ENCODE data around the gene FAM53B.

Gene FAM53B

DNA sequence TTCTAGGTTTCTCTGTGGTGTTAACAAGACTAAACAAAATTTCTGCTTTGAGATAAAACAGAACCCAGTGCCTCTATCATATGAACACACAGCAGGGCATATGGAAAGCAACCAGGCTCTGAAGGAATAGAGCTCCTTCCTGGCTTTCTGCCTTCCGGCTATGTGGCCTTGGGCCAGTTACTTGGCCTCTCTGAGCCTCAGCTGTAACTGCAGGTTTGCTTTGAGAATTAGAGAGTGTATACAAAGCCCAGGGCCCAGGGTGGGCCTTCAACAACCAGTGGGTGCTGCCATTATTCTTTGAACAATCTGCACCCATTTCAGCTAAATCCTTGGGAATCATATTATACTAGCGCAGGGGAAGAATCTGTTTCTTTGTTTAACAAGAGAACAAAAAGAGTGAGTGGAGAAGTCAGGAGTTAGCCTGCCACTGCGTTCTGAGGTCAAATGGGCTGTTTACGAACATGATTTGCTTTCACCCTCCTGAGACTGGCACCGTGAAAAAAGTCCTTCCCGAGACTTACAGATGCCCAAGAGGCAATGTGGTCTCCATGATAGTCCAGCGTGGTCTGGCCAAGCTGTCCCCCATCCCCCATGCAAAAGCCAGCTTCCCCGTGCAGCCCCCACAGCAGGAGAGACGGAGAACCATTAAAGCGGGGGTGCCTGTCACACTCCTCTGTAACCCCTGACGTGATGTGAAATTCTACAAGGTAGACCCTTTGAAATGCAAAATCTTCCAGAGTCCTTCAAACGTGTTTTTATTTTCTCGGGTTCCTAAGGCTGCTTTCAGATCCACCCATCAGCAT is 4.9 kb downstream of the FAM53B start:
- Histone ChIP-seq H3K36me3 (ENCODE audit: insufficient read depth, low read length) (no peaks in the 10 kb centered on the region), H3K9me3 (ENCODE audit: low read length) (no peaks in the 10 kb centered on the region), H3K27me3 (ENCODE audit: insufficient read depth, low read length) (no peaks in the 10 kb centered on the region), H3K4me3 (ENCODE audit: low read length) (no peak overlapping the region), H2AFZ (ENCODE audit: low read depth, low read length) (no peak overlapping the region), H3K4me1 (ENCODE audit: insufficient read depth, low read length) (peaks cover 58% of the 10 kb centered on the region)

DNA sequence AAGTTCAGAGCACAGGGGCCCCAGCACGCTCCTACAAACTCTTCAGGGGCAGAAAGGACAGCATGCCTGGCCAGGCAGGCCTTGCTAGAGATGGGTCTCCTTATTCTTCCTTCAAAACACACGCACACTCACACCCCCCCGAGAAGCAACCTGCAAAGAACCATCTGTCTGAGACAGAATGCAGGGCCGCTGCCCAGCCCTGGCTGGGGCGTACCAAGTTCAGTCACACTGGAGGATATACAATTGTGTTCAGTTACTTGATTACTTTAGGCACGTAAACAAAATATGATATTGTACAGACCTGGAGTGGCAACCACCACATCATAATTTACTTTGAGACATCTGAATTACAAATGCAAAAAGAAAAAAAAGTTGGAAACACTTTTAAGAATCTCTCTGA is 5.7 kb downstream of the FAM53B start:
- Histone ChIP-seq H3K4me1 (ENCODE audit: insufficient read depth, low read length) (peaks cover 58% of the 10 kb centered on the region), H3K4me3 (ENCODE audit: low read length) (no peak overlapping the region), H3K9me3 (ENCODE audit: low read length) (no peaks in the 10 kb centered on the region), H3K36me3 (ENCODE audit: insufficient read depth, low read length) (no peaks in the 10 kb centered on the region), H3K27me3 (ENCODE audit: insufficient read depth, low read length) (no peaks in the 10 kb centered on the region), H2AFZ (ENCODE audit: low read depth, low read length) (no peak overlapping the region)

DNA sequence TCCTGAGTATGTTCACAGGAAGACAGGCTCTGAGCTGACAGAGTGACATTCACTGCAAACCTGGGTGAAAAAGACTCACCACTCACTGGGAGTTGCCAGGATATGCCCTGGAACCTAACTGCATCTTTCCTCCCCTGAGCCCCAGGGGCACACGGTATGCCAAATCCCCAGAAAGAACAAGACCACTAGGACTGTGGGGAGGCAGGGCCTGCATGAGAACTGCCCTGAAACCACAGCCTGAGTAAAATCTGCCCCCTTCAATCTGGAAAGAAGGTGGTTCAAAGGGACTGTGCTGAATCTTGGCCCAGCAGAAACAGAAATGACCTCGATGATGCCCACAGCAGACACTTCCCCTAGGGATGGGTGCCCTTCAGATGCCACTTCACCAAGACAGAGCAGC is 6.5 kb downstream of the FAM53B start:
- no peaks in the 10 kb centered on the region for H3K36me3 ChIP-seq (ENCODE audit: insufficient read depth, low read length)
- H3K9me3 ChIP-seq (ENCODE audit: low read length), result no peaks in the 10 kb centered on the region
- H2AFZ ChIP-seq (ENCODE audit: low read depth, low read length), result no peak overlapping the region
- H3K27me3 ChIP-seq (ENCODE audit: insufficient read depth, low read length), result no peaks in the 10 kb centered on the region
- H3K4me1 ChIP-seq (ENCODE audit: insufficient read depth, low read length), result peaks cover 58% of the 10 kb centered on the region
- H3K4me3 ChIP-seq (ENCODE audit: low read length), result no peak overlapping the region

DNA sequence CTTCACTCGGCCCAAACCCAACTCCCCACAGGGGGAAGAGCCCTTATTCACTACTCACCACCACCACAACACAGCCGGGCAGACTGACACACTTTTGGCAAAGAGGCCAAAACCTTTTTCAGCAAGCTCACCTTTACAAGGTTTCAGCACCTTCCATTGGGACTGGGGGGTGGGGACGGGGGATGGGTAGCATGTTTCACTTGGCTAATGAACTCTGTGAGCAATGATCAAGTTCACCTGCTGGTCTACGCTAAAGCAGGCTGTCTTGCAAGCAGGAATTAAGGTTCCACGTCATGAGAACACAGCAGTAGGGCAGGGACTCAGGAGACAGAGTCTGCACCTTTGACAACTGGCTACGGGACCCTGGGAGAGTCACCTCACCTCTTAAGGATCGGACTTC is 7.0 kb downstream of the FAM53B start:
- no peak overlapping the region for H3K4me3 ChIP-seq (ENCODE audit: low read length)
- H2AFZ ChIP-seq (ENCODE audit: low read depth, low read length), result no peak overlapping the region
- peaks cover 54% of the 10 kb centered on the region for H3K4me1 ChIP-seq (ENCODE audit: insufficient read depth, low read length)
- no peaks in the 10 kb centered on the region for H3K9me3 ChIP-seq (ENCODE audit: low read length)
- H3K36me3 ChIP-seq (ENCODE audit: insufficient read depth, low read length), result no peaks in the 10 kb centered on the region
- no peaks in the 10 kb centered on the region for H3K27me3 ChIP-seq (ENCODE audit: insufficient read depth, low read length)

DNA sequence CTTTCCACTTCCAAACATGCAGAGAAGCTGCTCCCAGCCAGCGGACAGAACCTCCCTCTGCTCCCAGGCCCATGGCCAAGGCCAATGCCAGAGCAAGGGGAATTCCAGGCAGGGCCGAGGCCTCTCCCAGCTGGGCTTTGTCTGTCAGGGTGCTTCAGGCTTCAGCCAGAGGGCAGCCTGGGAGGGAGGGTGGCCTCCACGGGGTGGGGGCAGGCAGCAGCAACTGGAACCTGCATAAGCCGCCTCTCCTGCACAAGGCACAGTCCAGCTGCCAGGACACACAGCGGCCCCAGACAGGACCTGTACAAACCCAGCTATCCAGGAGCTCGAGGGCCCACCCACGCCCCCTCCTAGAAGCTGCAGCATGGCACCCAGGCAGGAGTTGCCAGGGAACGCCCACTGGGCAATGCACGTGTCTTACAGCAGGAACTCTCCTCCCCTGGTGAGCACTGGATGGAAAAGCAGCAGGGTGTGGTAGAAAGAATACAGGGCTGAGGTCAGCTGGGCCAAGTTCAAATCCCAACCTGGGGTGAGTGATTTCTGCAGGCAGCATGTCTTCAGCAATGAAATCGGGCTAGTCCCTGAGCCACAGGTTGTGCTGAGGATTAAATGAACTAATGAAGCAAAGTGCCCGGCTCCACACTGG is 7.6 kb downstream of the FAM53B start:
- Histone ChIP-seq H3K4me1 (ENCODE audit: insufficient read depth, low read length) (peaks cover 48% of the 10 kb centered on the region), H3K36me3 (ENCODE audit: insufficient read depth, low read length) (no peaks in the 10 kb centered on the region), H3K27me3 (ENCODE audit: insufficient read depth, low read length) (no peaks in the 10 kb centered on the region), H3K9me3 (ENCODE audit: low read length) (no peaks in the 10 kb centered on the region), H2AFZ (ENCODE audit: low read depth, low read length) (no peak overlapping the region), H3K4me3 (ENCODE audit: low read length) (no peak overlapping the region)

DNA sequence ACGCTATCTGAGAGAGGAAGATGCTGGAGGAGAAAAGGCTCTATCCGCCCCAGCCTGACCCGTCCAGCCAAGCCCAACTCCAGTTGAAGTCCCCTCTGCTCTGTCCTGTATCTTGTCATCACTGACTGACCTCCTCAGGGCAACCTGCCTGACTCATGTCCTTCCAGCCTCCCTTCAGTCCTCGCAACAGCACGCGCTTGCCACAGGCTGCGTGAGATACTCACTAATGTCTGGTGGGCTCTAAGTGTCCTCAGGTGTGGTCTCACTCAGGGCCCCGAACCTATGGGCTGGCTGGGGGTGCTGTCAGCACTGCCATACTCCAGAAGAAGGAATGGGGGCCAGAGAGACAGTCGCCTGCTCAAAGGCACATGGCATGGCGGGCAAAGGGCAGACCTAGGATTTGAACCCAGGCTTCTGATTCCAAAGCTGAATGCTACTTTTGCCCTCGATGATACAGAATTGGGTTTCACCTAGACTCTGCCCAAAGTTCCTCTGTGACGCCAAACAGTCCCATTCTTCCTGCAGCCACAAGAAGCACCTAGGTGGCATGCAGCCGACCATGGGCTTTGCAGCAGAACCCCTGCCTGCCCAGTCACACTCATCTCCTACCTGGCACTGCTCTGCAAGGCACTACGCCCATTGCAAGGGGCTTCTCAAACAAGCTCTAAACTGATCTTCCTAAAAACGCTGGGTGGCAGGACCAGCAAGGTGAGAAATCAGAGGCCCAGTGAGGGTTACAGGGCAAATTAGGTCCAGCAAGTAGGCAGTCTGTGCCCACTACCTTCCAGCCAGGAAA is 8.5 kb downstream of the FAM53B start:
- peaks cover 39% of the 10 kb centered on the region for H3K4me1 ChIP-seq (ENCODE audit: insufficient read depth, low read length)
- no peaks in the 10 kb centered on the region for H3K36me3 ChIP-seq (ENCODE audit: insufficient read depth, low read length)

DNA sequence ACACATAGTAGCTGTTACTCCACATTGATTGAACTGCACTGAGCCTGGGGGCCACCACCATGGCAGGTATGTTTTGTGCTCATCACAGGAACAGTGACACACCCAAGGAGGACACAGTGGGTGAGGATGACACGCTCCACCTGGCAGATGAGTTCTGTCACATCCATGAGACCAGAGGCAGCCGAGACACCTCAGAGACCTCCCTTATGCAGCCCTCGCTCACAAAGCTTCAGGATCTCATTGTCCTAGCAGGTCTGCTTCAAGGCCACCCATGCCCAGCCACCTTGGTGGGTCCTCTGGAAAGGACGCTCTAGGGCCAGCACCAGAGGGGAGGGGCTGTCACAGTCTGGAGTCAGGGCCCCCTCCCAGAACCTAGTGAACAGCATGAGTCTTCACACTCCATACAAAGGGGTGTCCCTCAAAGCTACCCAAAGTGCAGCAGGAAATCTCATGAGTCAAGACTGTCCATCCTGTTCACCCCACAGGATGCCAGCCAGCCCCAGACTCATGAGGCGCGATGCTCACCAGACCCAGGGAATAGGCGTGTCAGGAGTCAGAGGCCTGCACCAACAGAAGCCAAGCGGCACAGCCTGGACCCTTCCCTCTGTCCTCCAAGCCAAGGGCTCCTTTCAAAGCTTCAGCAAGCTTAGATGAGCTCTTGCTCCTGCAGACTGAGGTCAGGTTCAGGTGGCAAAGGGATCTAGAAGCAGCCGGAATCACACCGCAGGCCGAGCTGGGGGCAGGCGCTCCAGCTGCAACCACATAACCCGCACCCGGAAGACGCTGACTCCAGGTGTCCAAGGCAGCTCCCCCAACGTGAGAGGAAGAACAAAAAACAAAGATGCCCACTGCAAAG is 9.6 kb downstream of the FAM53B start:
- Histone ChIP-seq H3K9me3 (ENCODE audit: low read length) (no peaks in the 10 kb centered on the region), H3K4me1 (ENCODE audit: insufficient read depth, low read length) (peaks cover 28% of the 10 kb centered on the region), H3K4me3 (ENCODE audit: low read length) (no peak overlapping the region), H2AFZ (ENCODE audit: low read depth, low read length) (no peak overlapping the region), H3K36me3 (ENCODE audit: insufficient read depth, low read length) (peaks cover under 1% of the 10 kb centered on the region), H3K27me3 (ENCODE audit: insufficient read depth, low read length) (no peaks in the 10 kb centered on the region)

More for the DNA sequence above, 8.5 kb downstream of the FAM53B start:
- H3K9me3 ChIP-seq (ENCODE audit: low read length), result no peaks in the 10 kb centered on the region
- H2AFZ ChIP-seq (ENCODE audit: low read depth, low read length), result no peak overlapping the region
- no peaks in the 10 kb centered on the region for H3K27me3 ChIP-seq (ENCODE audit: insufficient read depth, low read length)
- no peak overlapping the region for H3K4me3 ChIP-seq (ENCODE audit: low read length)

DNA sequence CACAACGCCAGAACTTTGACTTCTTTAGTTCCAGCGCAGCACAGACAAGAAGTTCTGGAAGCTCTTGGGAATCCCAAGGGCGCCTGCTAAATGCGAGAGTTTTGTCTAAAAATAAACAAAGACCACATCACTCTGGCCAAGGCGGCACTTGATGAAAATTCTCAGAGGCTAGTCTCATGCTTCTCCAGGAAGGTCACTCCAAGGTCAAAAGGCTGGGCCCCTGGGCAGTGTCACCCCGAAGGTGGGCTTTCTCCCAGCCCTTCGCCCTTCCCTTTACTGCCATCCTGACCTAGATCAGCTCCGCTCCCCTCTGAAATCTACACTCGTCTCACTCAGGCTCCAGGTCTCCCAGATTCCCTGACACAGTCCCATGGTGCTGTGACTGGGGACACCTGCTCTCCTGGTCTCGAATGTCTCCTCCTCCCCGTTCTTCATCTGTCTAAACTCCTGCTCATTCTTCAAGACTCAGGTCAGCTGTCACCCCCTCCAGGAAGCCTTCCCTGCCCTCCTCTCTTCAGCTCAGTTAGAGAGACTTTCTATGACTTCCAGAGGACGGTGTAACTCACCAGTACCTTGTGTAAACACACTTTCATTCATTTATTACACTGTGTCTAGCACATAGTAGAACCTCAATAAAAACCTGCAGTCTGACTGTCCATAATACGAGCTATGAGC is 10.5 kb downstream of the FAM53B start:
- H2AFZ ChIP-seq (ENCODE audit: low read depth, low read length), result no peak overlapping the region
- no peaks in the 10 kb centered on the region for H3K27me3 ChIP-seq (ENCODE audit: insufficient read depth, low read length)
- H3K9me3 ChIP-seq (ENCODE audit: low read length), result no peaks in the 10 kb centered on the region
- peaks cover 19% of the 10 kb centered on the region for H3K4me1 ChIP-seq (ENCODE audit: insufficient read depth, low read length)
- H3K4me3 ChIP-seq (ENCODE audit: low read length), result no peak overlapping the region
- H3K36me3 ChIP-seq (ENCODE audit: insufficient read depth, low read length), result peaks cover 3% of the 10 kb centered on the region

DNA sequence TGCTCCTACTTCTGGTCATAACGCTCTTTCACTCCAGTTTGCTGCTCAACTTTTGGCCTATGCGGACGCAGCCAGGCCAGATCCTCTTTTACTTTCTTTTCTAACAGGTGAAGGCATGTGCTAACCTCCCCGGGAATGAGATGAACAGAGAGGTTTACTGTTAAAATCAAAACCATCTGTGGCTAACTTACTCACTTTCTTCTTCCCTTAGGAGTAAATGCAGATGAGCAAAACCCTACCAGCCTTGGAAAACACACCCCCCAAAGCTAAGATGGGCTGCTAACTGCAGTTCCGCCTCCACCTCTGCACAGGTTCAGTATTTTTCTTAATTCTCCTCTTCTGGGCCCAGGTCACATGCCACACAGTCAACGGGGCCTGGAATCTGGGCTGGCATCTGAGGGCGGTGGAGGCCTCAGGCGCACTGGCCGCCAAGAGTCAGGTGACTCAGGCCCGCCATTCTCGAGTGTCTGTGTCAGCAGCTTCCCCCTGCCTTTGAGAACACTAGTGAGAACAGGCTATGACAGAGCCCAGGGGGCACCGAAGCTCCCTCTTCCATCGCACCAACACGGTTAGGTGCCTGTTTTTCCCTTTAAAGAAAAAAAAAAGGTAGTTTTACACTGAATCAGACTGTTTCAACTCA is 11.1 kb downstream of the FAM53B start:
- Histone ChIP-seq H3K36me3 (ENCODE audit: insufficient read depth, low read length) (peaks cover 3% of the 10 kb centered on the region), H2AFZ (ENCODE audit: low read depth, low read length) (no peak overlapping the region), H3K4me1 (ENCODE audit: insufficient read depth, low read length) (peaks cover 13% of the 10 kb centered on the region), H3K4me3 (ENCODE audit: low read length) (no peak overlapping the region), H3K27me3 (ENCODE audit: insufficient read depth, low read length) (no peaks in the 10 kb centered on the region), H3K9me3 (ENCODE audit: low read length) (no peaks in the 10 kb centered on the region)

DNA sequence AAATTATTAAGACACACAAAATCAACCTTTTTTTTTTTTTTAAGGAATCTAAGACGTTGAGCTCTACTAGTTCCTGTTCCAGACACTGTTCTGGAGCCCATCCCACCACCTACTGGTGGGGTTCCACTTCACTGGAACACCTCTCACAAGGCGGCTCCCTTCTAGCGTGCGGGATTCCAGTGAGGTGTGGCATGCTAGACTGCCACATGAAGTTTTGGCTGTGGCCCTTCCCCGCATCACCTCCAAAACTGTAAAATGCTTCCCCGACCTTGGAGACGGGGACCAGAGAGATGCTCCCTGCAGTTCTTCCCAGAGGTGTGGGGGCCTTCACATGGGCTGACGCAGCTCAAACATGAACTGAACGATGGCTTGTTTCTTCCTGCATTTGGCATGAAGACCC is 12.6 kb downstream of the FAM53B start:
- no peak overlapping the region for H2AFZ ChIP-seq (ENCODE audit: low read depth, low read length)
- H3K27me3 ChIP-seq (ENCODE audit: insufficient read depth, low read length), result no peaks in the 10 kb centered on the region
- H3K4me1 ChIP-seq (ENCODE audit: insufficient read depth, low read length), result no peaks in the 10 kb centered on the region
- no peaks in the 10 kb centered on the region for H3K9me3 ChIP-seq (ENCODE audit: low read length)
- peaks cover 6% of the 10 kb centered on the region for H3K36me3 ChIP-seq (ENCODE audit: insufficient read depth, low read length)
- H3K4me3 ChIP-seq (ENCODE audit: low read length), result no peak overlapping the region

DNA sequence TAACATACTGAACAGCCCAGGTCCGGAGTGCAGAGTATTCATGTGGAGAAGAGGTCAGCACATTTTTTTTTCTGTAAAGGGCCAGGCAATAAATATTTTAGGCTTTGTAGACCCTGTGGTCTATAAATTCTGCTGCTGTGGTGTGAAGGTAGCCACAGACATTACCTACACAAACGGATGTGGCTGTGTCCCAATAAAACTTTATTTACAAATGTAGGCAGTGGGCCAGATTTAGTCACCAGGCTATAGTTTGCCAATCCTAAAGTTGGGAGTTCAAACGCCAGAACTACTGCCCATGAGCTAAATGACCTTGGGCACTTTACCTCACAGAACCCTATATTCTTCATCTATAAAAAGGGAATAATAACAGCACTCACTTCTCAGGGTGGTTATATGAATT is 13.4 kb downstream of the FAM53B start:
- H2AFZ ChIP-seq (ENCODE audit: low read depth, low read length), result no peak overlapping the region
- no peak overlapping the region for H3K4me3 ChIP-seq (ENCODE audit: low read length)
- H3K9me3 ChIP-seq (ENCODE audit: low read length), result no peaks in the 10 kb centered on the region
- no peaks in the 10 kb centered on the region for H3K27me3 ChIP-seq (ENCODE audit: insufficient read depth, low read length)
- no peaks in the 10 kb centered on the region for H3K4me1 ChIP-seq (ENCODE audit: insufficient read depth, low read length)
- H3K36me3 ChIP-seq (ENCODE audit: insufficient read depth, low read length), result peaks cover 8% of the 10 kb centered on the region

Measured in neuron (in vitro differentiated cells).